GM12892 (cell line): ENCODE data around the gene SOX13.

ENCODE experiments used
- POLR2AphosphoS5 ChIP-seq: IDR thresholded peaks from 2 replicates; pipeline ENCODE4 v1.6.1; 2011; ENCODE audit warnings: low read depth, low read length, control low read depth
- TAF1 ChIP-seq: IDR thresholded peaks from 2 replicates; pipeline ENCODE4 v1.6.1; 2011; ENCODE audit warnings: low read depth, mild to moderate bottlenecking, control low read depth, low read length, borderline replicate concordance

DNA sequence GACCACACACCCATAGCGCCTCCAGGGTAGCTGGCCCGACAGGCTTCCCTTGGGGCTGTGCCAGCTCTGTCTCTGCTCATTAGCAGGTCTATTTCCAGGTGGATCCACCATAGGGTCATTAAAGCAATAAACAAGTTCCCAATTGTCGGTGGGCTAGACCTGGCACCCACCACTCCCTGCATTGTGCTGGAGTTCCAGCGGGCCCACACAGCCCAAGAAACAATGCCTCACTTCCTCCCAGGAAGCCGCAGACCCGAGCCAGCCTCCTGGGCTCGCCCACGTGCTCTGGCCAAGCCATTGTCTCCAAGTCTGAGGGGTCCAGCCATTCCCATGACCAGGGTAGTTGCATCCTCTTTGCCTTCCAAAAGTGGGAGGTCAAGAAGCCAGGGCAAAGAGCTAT is 27.5 kb upstream of the SOX13 start:
- TF ChIP-seq TAF1 = no peak
- no peak for TF ChIP-seq POLR2AphosphoS5
